ENCODE data around the gene PDGFRB. TPM values are rescaled to one million over a fixed set of nuclear protein-coding genes. Genes with fewer than 3 reads are reported as not detected.

PDGFRB gene
- polyA plus RNA-seq, 1 donor from 2014 or later: 0.45 TPM

DNA sequence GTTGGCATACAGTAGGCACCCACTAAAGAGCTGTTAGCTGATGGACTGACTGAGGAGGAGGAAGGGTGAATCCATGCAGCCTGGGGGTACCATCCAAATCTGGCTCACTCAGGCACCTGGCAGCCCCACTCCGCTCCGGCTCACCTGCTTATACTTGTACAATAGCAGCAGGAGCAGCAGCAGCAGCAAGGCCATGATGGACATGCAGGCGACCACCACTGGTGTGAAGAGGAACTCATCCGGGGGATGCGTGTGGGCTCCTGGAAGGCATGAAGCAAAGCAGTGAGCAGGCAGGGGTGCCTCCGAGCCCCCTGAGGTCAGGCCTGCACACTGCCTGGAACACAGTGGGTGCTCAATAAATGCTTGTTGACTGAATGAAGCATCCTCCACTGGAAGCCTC lies 87.6 kb downstream of the PDGFRB start:
- Mint-ChIP-seq H3K4me3 (no peak overlapping the region), H3K27ac (no peak overlapping the region), H3K9me3 (no peaks in the 10 kb centered on the region), H3K4me1 (peaks cover 5 to 8% (median 6%) of the 10 kb centered on the region in 3 donors), H3K36me3 (no peaks in the 10 kb centered on the region), H3K27me3 (peaks cover 9% of the 10 kb centered on the region)

DNA sequence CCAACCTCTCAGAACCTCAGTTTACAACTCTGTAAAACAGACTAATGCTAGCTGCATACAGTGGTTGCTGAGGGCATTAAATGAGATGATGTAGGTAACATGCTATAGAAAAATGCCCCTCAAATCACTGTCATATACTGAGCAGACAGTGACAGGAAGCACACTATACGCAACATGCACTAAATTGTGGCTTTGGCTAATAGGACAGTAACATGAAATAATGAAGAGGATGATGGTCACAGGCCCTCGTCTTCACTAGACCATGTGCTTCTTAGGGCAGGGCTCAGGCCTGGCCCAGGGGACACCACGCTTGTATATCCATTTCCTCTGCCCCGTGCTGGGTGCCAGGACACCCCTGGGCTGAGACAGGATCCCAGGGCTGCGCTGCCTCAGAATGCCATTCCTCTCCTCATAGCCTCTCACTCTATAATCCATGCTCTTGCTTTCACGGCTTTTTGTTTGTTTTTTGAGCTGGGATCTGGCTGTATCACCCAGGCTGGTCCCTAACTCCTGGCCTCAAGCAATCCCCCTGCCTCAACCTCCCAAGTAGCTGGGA lies 88.2 kb downstream of the PDGFRB start:
- peaks cover 11% of the 10 kb centered on the region for H3K27me3 Mint-ChIP-seq
- no peaks in the 10 kb centered on the region for H3K36me3 Mint-ChIP-seq
- no peaks in the 10 kb centered on the region for H3K9me3 Mint-ChIP-seq
- no peak overlapping the region for H3K4me3 Mint-ChIP-seq
- no peak overlapping the region for H3K27ac Mint-ChIP-seq
- H3K4me1 Mint-ChIP-seq: peaks cover 5 to 8% (median 6%) of the 10 kb centered on the region in 3 donors

DNA sequence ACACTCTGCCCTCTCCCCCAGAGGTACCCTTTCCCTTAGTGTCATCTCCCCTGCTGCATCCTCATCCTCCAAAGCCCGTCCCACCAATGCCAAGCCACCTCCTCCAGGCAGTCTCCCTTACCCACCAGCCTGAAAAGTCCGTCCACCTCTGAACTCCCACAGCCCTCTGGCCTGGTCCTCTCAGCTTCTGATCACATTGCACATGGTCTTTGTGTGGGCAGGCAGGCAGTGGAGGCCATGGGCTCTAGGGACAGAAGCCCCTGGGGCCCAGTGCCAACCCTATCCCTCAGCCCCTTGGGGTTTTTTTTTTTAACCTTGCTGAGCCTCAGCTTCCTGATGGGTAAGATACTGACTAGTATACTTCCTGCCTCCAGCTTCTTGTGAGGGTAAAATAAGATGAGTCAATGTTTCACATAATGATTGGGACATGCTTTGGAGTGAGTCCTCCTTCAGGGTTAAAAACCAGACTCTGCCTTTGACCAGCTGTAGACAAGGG lies 88.7 kb downstream of the PDGFRB start:
- Mint-ChIP-seq H3K4me3 (peak overlapping the region in 1 of 4 donors; percentile 69), H3K9me3 (no peaks in the 10 kb centered on the region), H3K27ac (no peak overlapping the region), H3K36me3 (no peaks in the 10 kb centered on the region), H3K27me3 (peaks cover 10% of the 10 kb centered on the region), H3K4me1 (peaks cover 5 to 8% (median 6%) of the 10 kb centered on the region in 3 donors)

DNA sequence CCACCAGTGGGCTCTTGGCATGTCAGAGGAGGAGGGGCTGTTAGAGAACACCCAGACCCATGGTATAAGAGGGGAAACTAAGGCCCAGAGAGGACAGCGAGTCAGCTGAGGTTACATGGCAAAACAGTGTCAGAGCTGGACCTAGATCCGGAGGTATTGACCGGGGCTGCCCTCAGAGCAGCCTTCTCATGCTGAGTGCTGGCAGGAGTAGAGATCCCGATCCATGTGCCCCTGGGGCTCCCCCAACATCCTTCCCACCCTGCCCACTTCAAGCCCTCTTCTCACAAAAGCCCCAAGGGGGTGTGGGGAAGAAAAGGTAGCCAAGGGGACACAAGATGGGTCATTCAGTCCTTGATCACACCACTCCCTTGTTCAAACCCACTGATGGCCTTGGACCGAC lies 89.2 kb downstream of the PDGFRB start:
- Mint-ChIP-seq H3K4me3 (peak overlapping the region in 2 of 4 donors; percentile 82 to 85), H3K4me1 (peaks cover 5 to 8% (median 6%) of the 10 kb centered on the region in 3 donors), H3K9me3 (no peaks in the 10 kb centered on the region), H3K27me3 (peaks cover 10% of the 10 kb centered on the region), H3K36me3 (no peaks in the 10 kb centered on the region), H3K27ac (no peak overlapping the region)

DNA sequence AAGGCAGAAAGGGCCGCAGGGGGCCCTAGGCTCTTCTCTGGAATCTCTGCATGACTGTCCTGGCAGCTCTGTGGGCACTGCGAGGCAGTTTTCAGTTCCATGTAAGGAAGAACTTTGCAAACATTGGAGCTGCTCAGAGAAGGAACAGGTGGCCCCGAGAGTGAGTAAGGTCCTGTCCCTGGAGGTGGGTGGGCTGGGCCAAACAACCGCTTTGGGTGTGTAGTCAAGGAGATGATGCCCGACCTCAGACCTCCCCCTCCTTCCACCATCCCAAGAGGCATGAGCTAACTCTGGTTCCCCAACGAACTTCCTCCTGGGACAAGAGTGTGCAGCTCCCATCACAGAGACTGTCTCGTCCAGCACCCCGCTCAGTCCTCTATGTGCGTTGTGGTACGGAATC lies 89.8 kb downstream of the PDGFRB start:
- H3K36me3 Mint-ChIP-seq: no peaks in the 10 kb centered on the region
- H3K27me3 Mint-ChIP-seq: peaks cover 10% of the 10 kb centered on the region
- H3K9me3 Mint-ChIP-seq: no peaks in the 10 kb centered on the region
- H3K27ac Mint-ChIP-seq: no peak overlapping the region
- peaks cover 5 to 8% (median 6%) of the 10 kb centered on the region in 3 donors for H3K4me1 Mint-ChIP-seq
- H3K4me3 Mint-ChIP-seq: peak overlapping the region in 2 of 4 donors; percentile 82 to 85

DNA sequence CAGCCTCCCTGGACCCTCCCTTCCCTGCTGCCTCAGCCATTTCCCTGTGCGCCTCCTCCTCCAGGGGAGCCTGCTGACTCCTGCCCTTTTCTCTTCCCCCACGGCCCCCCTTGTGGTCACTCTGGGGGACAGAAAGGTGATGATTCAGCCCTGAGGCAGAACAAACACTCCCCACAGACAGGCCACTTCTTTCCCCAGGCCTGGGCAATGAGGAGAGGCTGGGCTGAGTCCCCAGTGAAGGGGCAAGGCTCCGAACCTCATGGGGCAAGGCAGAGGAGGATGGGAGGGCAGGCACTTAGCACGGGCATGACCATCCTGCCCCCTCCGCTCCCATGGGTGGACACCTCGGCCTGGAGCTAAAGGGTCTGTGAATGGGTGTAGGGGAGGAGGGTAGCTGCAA lies 90.3 kb downstream of the PDGFRB start:
- H3K27ac Mint-ChIP-seq: no peak overlapping the region
- peaks cover 10% of the 10 kb centered on the region for H3K27me3 Mint-ChIP-seq
- H3K9me3 Mint-ChIP-seq: no peaks in the 10 kb centered on the region
- peaks cover 5 to 8% (median 6%) of the 10 kb centered on the region in 3 donors for H3K4me1 Mint-ChIP-seq
- no peak overlapping the region for H3K4me3 Mint-ChIP-seq
- no peaks in the 10 kb centered on the region for H3K36me3 Mint-ChIP-seq

DNA sequence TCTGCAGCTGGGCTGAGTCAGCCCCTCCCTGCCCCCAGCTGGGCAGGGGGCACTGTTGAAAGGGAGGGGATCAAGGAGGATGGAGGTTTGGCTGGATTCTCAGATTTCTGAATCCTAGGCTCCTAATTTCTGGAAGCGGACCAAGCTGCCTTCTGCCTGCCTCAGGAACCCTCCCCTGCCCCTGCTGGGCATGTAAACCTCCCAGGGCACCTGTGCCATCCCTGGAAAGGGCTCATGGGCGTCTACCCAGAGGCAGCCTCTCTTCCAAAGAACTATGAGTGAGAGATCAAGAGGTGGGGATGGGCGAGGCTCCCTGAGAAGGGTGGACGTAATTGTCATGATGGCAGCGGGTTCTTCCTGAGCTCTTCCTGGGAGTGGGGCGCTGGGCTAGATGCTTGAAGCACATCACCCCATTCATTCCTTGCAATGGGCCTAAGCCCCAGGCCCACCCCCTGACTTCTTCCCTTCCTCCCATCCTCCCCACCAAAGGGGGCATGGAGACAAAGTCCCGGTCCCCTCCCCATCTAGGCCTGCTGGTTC lies 90.9 kb downstream of the PDGFRB start:
- no peak overlapping the region for H3K27ac Mint-ChIP-seq
- peaks cover 5 to 8% (median 6%) of the 10 kb centered on the region in 3 donors for H3K4me1 Mint-ChIP-seq

More for the DNA sequence above, 90.9 kb downstream of the PDGFRB start:
- H3K27me3 Mint-ChIP-seq: peaks cover 10% of the 10 kb centered on the region
- no peaks in the 10 kb centered on the region for H3K9me3 Mint-ChIP-seq
- no peak overlapping the region for H3K4me3 Mint-ChIP-seq
- no peaks in the 10 kb centered on the region for H3K36me3 Mint-ChIP-seq

Other genes with a start within 250 kb of the PDGFRB start
- gene PDE6A, start 211.1 kb downstream of the PDGFRB start, polyA plus RNA-seq: 0.05 TPM
- gene SLC26A2, start 195.1 kb downstream of the PDGFRB start, polyA plus RNA-seq: 2.3 TPM
- 1.8 TPM for gene TIGD6, start 155.2 kb downstream of the PDGFRB start, polyA plus RNA-seq
- gene HMGXB3, start 155.1 kb downstream of the PDGFRB start, polyA plus RNA-seq: 15.4 TPM
- gene CSF1R, start 69.3 kb downstream of the PDGFRB start, polyA plus RNA-seq: 0.10 TPM
- not detected for gene CDX1, start 10.9 kb upstream of the PDGFRB start, polyA plus RNA-seq
- gene SLC6A7, start 34.2 kb upstream of the PDGFRB start, polyA plus RNA-seq: not detected
- gene CAMK2A, start 133.9 kb upstream of the PDGFRB start, polyA plus RNA-seq: not detected
- not detected for gene ARSI, start 147.1 kb upstream of the PDGFRB start, polyA plus RNA-seq
- gene TCOF1, start 201.9 kb upstream of the PDGFRB start, polyA plus RNA-seq: 26.4 TPM